Activated T-cell treated with anti-CD3 and anti-CD28 coated beads, Interleukin-2, amount 50 U/mL, for 72 hours (primary cell): ENCODE measurements around the gene DPEP1. TPM values are rescaled to one million over a fixed set of nuclear protein-coding genes. Genes with fewer than 3 reads are reported as not detected.

Experiments used
- total RNA-seq, 2 donors: library from RNA; stranded (reverse); gene quantifications; one replicate each; pipeline ENCODE4 v1.2.3, GENCODE V29; 2022

DPEP1 gene
- total RNA-seq, 2 donors from 2014 or later = not detected

Other genes with a start within 250 kb of the DPEP1 start
- 100 to 1,000 TPM; 204 to 215 TPM for gene ANKRD11, start 123.1 kb upstream of the DPEP1 start, total RNA-seq
- 10 to 100 TPM; 67.4 to 82.1 TPM for gene SPG7, start 105.2 kb upstream of the DPEP1 start, total RNA-seq
- gene RPL13, start 53.0 kb upstream of the DPEP1 start, total RNA-seq = 1,000 to 10,000 TPM; 3,140 to 3,274 TPM
- gene CPNE7, start 37.9 kb upstream of the DPEP1 start, total RNA-seq = 10 to 100 TPM; 10.9 to 11.4 TPM
- 10 to 100 TPM; 65.0 to 68.1 TPM for gene CHMP1A, start 44.1 kb downstream of the DPEP1 start, total RNA-seq
- 10 to 100 TPM in 1 of 2 donors, 1 to 10 TPM in 1; 10.0 to 12.1 TPM for gene SPATA33, start 44.2 kb downstream of the DPEP1 start, total RNA-seq
- 10 to 100 TPM; 66.6 to 83.2 TPM for gene CDK10, start 73.0 kb downstream of the DPEP1 start, total RNA-seq
- 1 to 10 TPM; 6.1 to 6.5 TPM for gene SPATA2L, start 88.1 kb downstream of the DPEP1 start, total RNA-seq
- 1 to 10 TPM; 4.7 to 6.5 TPM for gene VPS9D1, start 107.3 kb downstream of the DPEP1 start, total RNA-seq
- gene ZNF276, start 107.9 kb downstream of the DPEP1 start, total RNA-seq = 10 to 100 TPM; 27.1 to 31.1 TPM
- gene FANCA, start 203.0 kb downstream of the DPEP1 start, total RNA-seq = 100 to 1,000 TPM in 1 of 2 donors, 10 to 100 TPM in 1; 90.6 to 128 TPM
- gene SPIRE2, start 214.8 kb downstream of the DPEP1 start, total RNA-seq = under 1 TPM; 0.69 to 0.91 TPM